Measurements from ENCODE around the gene CELSR1. TPM values are rescaled to one million over a fixed set of nuclear protein-coding genes. Genes with fewer than 3 reads are reported as not detected.
A peak's percentile ranks its signal among the peaks of the same experiment; 100 is the strongest.

The CELSR1 gene
- total RNA-seq, 1 experiment from 2014 or later: 19.6 TPM

GRCh38 chr22:46401370-46401769, 136.1 kb downstream of the CELSR1 start:
- Histone ChIP-seq H3K9me2 (ENCODE audit: insufficient read depth) (no peaks in the 10 kb centered on the region), H3K9me3 (ENCODE audit: control insufficient read depth in 1 of 2, insufficient read depth in 1 of 2, low read depth in 1 of 2, low read length in 2 of 2) (no peaks in the 10 kb centered on the region), H3K27me3 (ENCODE audit: insufficient read depth, low read length) (no peaks in the 10 kb centered on the region), H3K27ac (ENCODE audit: low read depth, low read length) (no peak overlapping the region), H3K79me2 (ENCODE audit: insufficient read depth, low read length) (no peaks in the 10 kb centered on the region), H3K4me3 (replicated peaks in 1 of 2; ENCODE audit: low read depth in 1 of 2, low read length in 2 of 2) (no peak overlapping the region), H4K20me1 (ENCODE audit: insufficient read depth) (no peaks in the 10 kb centered on the region), H3K36me3 (ENCODE audit: control insufficient read depth in 1 of 2, insufficient read depth in 2 of 2, low read length in 2 of 2) (no peaks in the 10 kb centered on the region; a peak in 1 of 4 replicates), H3K4me1 (ENCODE audit: control insufficient read depth in 1 of 2, insufficient read depth in 2 of 2, low read length in 2 of 2) (no peaks in the 10 kb centered on the region), H3K4me2 (ENCODE audit: low read length) (no peak overlapping the region), H2AFZ (ENCODE audit: low read depth, low read length, poor library complexity, severe bottlenecking) (no peak overlapping the region), H3K9ac (ENCODE audit: low read length) (no peak overlapping the region)
- intact Hi-C loops (cut with micrococcal nuclease): no loop called here
- DNase-seq (ENCODE audit: low read depth, low spot score) (no peak), ATAC-seq (no peak)
- ChIA-PET RAD21 (ENCODE audit: low non-redundant PET in 1 of 2, low total read pairs in 2 of 2, uncharacterized antibody in 2 of 2, unreplicated experiment in 2 of 2) (no interaction called here), POLR2A (no interaction called here), CTCF (no interaction called here)
- TF ChIP-seq SP1 (IDR thresholded peaks at IDR 0.05; ENCODE audit: low read depth) (no peak), ZNF274 (IDR thresholded peaks at IDR 0.05; ENCODE audit: low read depth, low read length) (no peak), SRF (IDR thresholded peaks at IDR 0.05; ENCODE audit: low read depth) (no peak), EGR1 (IDR thresholded peaks at IDR 0.05; ENCODE audit: low read depth) (no peak), ZFX (IDR thresholded peaks at IDR 0.05) (no peak)
- no TSS peak for BruUV-seq (replicated peaks)

- DNase-seq (ENCODE audit: low read depth, low spot score) (no peak), ATAC-seq (no peak)
- H4K20me1 ChIP-seq (ENCODE audit: insufficient read depth): no peaks in the 10 kb centered on the region
- RAD21 ChIA-PET (ENCODE audit: low non-redundant PET in 1 of 2, low total read pairs in 2 of 2, uncharacterized antibody in 2 of 2, unreplicated experiment in 2 of 2): no interaction called here
- no peaks in the 10 kb centered on the region for H3K79me2 ChIP-seq (ENCODE audit: insufficient read depth, low read length)
- H3K9me2 ChIP-seq (ENCODE audit: insufficient read depth): no peaks in the 10 kb centered on the region
- no peaks in the 10 kb centered on the region for H3K9me3 ChIP-seq (ENCODE audit: control insufficient read depth in 1 of 2, insufficient read depth in 1 of 2, low read depth in 1 of 2, low read length in 2 of 2)
- no peak overlapping the region for H3K4me2 ChIP-seq (ENCODE audit: low read length)
- POLR2A ChIA-PET: no interaction called here
- no peak overlapping the region for H3K9ac ChIP-seq (ENCODE audit: low read length)
- H3K4me3 ChIP-seq (replicated peaks in 1 of 2; ENCODE audit: low read depth in 1 of 2, low read length in 2 of 2): no peak overlapping the region
- no TSS peak for BruUV-seq (replicated peaks)
- TF ChIP-seq RAD21 (IDR thresholded peaks at IDR 0.05; ENCODE audit: low read depth): peak; percentile 39; the same call in 1 of the 2 replicates
- TF ChIP-seq JUND (IDR thresholded peaks at IDR 0.05): no peak
- TF ChIP-seq EZH2phosphoT487 (IDR thresholded peaks at IDR 0.05; ENCODE audit: borderline replicate concordance): no peak
- TF ChIP-seq POLR2AphosphoS5 (IDR thresholded peaks at IDR 0.05; ENCODE audit: low read depth, low read length): no peak
- no peak for TF ChIP-seq REST (IDR thresholded peaks at IDR 0.05; ENCODE audit: low read depth)
- CTCF ChIA-PET: no interaction called here
- no peaks in the 10 kb centered on the region for H3K4me1 ChIP-seq (ENCODE audit: control insufficient read depth in 1 of 2, insufficient read depth in 2 of 2, low read length in 2 of 2)
- H3K27ac ChIP-seq (ENCODE audit: low read depth, low read length): no peak overlapping the region
- intact Hi-C loops (cut with micrococcal nuclease): no loop called here
- H3K27me3 ChIP-seq (ENCODE audit: insufficient read depth, low read length): no peaks in the 10 kb centered on the region
- no peaks in the 10 kb centered on the region; a peak in 1 of 4 replicates for H3K36me3 ChIP-seq (ENCODE audit: control insufficient read depth in 1 of 2, insufficient read depth in 2 of 2, low read length in 2 of 2)
- no peak overlapping the region for H2AFZ ChIP-seq (ENCODE audit: low read depth, low read length, poor library complexity, severe bottlenecking)
Measured at GRCh38 chr22:46399251-46400024, 138.0 kb downstream of the CELSR1 start.
